ENCODE results near the gene DGCR2.

DNA sequence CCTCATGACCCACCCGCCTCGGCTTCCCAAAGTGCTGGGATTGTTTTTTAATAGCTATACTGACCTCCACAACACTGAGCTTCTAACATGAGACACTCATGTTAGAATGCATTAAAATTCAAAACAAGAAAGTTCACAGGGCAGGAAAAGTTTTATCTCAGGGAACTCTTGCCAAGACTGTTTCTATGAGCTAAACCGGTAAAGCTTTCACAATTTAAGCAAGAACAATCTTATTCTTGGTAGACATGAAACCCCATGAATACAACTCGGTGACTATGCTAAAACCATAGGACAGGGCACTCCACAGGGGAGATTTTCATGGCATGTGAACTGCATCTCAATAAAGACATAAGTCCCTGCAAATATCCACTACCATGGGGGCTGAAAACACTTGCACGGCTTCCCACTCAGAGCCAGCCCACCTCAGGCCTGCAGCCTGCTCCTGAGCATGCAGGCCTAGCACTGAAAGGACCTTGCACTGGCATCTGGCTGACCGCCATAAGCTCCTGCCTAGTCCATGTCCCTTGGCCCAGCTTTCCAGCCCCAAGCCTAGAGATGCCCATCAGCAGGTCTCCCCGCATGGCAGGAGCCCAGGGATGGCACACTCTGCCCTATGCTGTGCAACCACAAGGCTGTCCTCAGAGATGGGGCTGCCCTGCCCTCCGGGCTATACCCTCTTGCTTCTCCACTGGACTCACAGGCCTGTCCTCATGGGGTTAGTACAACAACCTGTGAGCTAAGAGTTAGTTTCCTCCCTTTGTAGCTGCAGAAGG is 58.4 kb downstream of the DGCR2 start:
- no peak for TF ChIP-seq POLR2A (IDR thresholded peaks at IDR 0.05; ENCODE audit: low read depth, low read length)
- TF ChIP-seq CTCF (conservative IDR thresholded peaks at IDR 0.05; ENCODE audit: low read depth, low read length), result no peak
- TF ChIP-seq MAFK (IDR thresholded peaks at IDR 0.05; ENCODE audit: low read depth, low read length), result no peak
- TF ChIP-seq USF2 (IDR thresholded peaks at IDR 0.05; ENCODE audit: low read depth, low read length), result no peak
- TF ChIP-seq FOS (IDR thresholded peaks at IDR 0.05; ENCODE audit: low read depth, low read length), result no peak
- no peak for TF ChIP-seq RFX5 (IDR thresholded peaks at IDR 0.05; ENCODE audit: low read depth, low read length)
- TF ChIP-seq RAD21 (IDR thresholded peaks at IDR 0.05; ENCODE audit: low read length), result no peak
- TF ChIP-seq CEBPB (IDR thresholded peaks at IDR 0.05; ENCODE audit: low read depth, low read length), result no peak
- TF ChIP-seq BHLHE40 (IDR thresholded peaks at IDR 0.05; ENCODE audit: low read depth, low read length), result no peak
- no peak for TF ChIP-seq MXI1 (IDR thresholded peaks at IDR 0.05; ENCODE audit: borderline replicate concordance, low read depth, low read length)
- TF ChIP-seq MAZ (IDR thresholded peaks at IDR 0.05; ENCODE audit: borderline replicate concordance, low read depth, low read length), result no peak
- TF ChIP-seq, protein P1, sequence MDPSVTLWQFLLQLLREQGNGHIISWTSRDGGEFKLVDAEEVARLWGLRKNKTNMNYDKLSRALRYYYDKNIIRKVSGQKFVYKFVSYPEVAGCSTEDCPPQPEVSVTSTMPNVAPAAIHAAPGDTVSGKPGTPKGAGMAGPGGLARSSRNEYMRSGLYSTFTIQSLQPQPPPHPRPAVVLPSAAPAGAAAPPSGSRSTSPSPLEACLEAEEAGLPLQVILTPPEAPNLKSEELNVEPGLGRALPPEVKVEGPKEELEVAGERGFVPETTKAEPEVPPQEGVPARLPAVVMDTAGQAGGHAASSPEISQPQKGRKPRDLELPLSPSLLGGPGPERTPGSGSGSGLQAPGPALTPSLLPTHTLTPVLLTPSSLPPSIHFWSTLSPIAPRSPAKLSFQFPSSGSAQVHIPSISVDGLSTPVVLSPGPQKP (IDR thresholded peaks at IDR 0.05; ENCODE audit: borderline replicate concordance, low read depth, low read length), result no peak
- TF ChIP-seq SMC3 (IDR thresholded peaks at IDR 0.05; ENCODE audit: low read depth, low read length), result no peak

Data from IMR-90 (cell line).